GM20000 (cell line): ENCODE results near the gene ITGA1.
"Not testable (repeated sequence)": the region's sequence is repeated elsewhere in the genome, so short reads cannot be mapped to it uniquely, and the experiment has no call there.

Experiments used
- DNase-seq: peaks from one replicate; pipeline ENCODE4 v3.0.0; 2012; ENCODE audit warnings: low spot score
- TF ChIP-seq, protein P1 (sequence below): IDR thresholded peaks from 2 replicates; pipeline ENCODE4 v1.5.1; 2012; ENCODE audit warnings: mild to moderate bottlenecking, control low read depth; ENCODE audit errors: extremely low read depth, missing control alignments

The ITGA1 gene

DNA sequence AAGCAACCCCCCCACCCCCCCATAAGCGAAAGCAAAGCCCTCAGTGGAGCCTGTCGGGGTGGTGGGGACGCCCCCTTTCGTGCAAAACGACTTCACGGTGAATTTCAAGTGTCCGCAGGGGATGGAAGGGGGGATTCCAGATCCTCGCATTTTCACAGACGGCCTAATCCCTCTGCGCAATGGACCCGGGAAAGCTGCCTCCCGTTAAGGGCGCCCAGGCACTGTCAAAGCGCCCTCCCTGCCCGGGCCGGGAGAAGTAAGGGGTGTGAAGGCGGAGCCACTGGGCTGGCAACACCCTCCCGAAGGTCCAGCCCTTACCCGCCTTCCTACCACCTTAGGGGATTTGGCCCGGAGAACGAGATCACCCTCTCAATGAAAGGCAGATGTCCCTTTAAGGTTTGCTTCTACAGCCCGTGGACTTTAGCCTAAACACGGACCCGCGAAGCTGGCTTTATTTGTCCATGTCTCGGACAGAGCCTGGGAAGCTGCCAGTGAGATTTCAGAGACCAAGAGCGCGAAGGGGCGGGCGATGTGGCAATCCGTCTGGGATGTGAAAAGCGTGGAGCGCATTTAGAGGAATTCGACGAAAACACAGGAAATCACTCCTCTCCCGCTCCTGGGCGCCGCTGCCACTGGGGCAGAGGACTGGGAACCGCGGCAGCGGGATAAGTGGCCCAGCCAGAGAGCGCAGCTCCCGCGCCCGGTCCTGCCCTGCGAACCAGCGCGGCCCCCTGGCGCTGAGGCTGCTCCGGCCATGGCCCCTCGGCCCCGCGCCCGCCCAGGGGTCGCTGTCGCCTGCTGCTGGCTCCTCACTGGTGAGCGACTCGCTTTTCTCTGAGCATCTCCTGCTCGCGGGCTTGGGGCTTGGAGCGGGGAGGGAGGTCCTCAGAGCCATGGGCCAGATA lies at the start of gene ITGA1, which contains the start of gene PELO:
TSS of gene ITGA1 (plus strand) at position 317 of the 905 bp plus-strand sequence. CDS start at position 755, 438 bp downstream.
TSS of gene PELO (plus strand) at position 317 of the 905 bp plus-strand sequence. CDS start 12,479 bp downstream, outside the sequence.
- TF ChIP-seq, protein P1, sequence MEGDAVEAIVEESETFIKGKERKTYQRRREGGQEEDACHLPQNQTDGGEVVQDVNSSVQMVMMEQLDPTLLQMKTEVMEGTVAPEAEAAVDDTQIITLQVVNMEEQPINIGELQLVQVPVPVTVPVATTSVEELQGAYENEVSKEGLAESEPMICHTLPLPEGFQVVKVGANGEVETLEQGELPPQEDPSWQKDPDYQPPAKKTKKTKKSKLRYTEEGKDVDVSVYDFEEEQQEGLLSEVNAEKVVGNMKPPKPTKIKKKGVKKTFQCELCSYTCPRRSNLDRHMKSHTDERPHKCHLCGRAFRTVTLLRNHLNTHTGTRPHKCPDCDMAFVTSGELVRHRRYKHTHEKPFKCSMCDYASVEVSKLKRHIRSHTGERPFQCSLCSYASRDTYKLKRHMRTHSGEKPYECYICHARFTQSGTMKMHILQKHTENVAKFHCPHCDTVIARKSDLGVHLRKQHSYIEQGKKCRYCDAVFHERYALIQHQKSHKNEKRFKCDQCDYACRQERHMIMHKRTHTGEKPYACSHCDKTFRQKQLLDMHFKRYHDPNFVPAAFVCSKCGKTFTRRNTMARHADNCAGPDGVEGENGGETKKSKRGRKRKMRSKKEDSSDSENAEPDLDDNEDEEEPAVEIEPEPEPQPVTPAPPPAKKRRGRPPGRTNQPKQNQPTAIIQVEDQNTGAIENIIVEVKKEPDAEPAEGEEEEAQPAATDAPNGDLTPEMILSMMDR, result peak; percentile 47
- peak; percentile 73 for DNase-seq

DNA sequence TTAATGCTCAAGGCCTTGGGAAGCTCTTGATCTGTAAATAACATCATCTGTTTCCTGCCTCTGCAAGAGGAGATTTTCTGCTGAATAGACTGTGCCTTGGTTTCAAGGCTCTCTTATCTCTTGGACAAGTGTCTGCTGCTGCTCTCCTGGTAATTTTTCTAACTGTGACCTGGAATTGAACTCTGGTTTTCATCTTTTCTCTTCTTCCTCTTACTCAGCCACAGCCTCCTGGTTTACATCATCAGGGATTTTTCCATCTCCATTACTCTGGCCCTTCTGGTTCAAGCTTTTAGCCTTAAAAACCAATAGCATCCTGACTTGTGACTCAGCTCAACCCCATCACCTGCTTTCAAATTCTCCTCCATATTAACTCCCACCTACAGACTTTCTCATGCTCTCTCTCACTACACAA lies 49.6 kb upstream of the ITGA1 start:
- TF ChIP-seq, protein P1, result no peak
- DNase-seq, result no peak

DNA sequence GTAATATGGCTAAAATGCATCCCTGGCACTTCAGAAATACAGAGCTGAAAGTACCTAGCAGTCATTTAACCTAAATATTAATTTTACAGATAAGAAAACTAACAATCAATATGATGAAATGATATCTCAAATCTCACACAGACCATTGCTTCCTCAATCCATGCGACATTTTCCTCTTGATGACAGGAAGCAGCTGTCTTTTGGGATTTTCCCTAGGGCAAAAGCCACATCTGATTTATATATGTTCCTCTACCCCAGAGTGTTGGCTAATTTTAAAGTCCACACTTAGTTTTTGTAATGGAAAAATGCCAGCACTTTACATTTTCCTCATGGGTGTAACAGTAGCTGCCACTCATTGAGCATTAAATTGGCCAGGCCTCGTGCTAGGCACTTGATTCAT lies 47.7 kb upstream of the ITGA1 start:
- no peak for DNase-seq
- TF ChIP-seq, protein P1, result no peak

DNA sequence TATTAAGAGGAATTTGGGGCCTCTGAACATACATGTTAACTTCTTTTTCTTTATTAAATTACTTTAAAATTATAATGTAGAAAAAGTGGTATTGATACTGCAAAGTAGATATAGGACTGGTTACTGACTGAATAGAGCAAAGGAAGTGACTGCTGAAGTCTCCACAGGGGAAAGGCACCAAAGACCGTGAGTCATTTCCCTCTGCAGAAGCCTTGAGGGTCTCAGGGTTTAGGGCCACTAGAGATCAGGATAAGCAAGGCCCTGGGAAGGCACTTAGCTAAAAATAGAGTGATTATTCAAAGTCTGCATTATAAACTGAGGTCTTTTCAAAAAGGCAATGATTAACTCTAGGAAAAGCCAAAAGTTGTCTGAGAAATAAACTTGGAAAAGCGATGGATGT lies 44.7 kb upstream of the ITGA1 start:
- TF ChIP-seq, protein P1, result no peak

DNA sequence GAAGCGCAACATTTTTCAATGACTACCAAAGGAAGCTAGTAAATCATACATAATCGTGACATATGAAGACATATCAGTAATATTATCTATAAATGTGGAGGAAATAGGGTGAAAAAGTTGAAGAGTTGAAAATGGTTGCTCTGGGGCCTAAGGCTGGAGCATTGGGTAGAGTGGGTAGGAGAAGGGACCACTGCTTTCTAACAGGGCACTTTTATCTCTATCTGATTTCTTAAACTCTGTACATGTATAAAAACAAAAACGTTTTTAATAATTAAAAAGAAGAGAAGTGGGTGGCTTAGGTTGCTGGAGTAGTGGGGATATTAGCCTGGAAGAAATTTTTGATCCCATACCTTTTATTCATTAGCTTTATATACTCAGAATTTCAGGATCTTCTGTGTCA lies 44.2 kb upstream of the ITGA1 start:
- no peak for DNase-seq
- TF ChIP-seq, protein P1, result no peak

More for the DNA sequence above, 44.7 kb upstream of the ITGA1 start:
- no peak for DNase-seq

DNA sequence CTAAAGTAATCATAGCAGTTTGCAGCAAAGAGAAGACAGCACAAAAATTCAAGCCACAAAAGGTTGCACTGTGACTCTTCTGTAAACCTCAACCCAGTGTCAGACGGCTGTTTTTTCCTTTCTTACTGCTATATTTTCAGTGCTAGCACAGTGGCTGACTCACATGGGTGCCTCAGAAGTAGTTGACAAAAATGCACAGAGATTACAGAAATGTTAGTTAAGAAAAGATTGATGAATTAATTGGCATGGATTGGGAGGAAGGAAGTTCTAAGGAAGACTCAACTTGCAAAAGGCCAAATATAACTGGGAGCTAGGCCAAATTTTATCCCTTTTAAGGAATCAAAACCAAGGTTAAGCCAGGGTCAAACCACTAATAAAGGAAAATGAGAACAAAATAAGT lies 43.7 kb upstream of the ITGA1 start:
- peak; percentile 18 for DNase-seq
- TF ChIP-seq, protein P1, result no peak

DNA sequence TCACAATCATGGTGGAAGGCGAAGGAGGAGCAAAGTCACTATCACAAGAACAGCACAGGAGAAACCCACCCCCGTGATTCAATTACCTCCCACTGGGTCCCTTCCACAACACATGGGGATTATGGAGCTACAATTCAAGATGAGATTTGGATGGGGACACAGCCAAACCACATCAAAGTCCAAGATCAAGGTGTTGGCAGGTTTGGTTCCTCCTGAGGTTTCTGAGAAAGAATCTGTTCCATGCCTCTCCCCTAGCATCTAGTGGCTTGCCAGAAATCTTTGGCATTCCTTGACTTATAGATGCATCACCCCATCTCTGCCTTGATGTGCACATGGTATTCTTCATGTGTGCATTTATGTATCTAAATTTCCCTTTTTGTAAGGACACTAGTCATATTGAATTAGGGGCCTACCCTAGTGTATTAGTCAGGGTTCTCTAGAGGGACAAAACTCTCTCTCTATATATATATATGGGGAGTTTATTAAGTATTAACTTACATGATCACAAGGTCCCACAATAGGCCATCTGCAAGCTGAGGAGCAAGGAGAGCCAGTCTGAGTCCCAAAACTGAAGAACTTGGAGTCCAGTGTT lies 42.8 kb upstream of the ITGA1 start:
- not testable (repeated sequence) for DNase-seq
